Endothelial cell of umbilical vein (primary cell): ENCODE results near the gene MYT1. TPM values are rescaled to one million over a fixed set of nuclear protein-coding genes. Genes with fewer than 3 reads are reported as not detected.

Source experiments
- BruUV-seq: library from RNA; stranded (reverse); fragments of 400-500 nt; replicated peaks from 2 replicates; lab custom pipeline; 2021; lab: Mats Ljungman, UMichigan
- CTCF ChIA-PET: fragments of 300-600, 350-600 bp; sonication (Branson Sonifier 250); formaldehyde crosslinking; loops from one replicate; lab custom pipeline; 2021; ENCODE audit warnings: antibody characterized with exemption, inconsistent platforms; lab: Charles Lee
- POLR2A ChIA-PET: fragments of 300-600, 350-600 bp; sonication (Branson Sonifier 250); formaldehyde crosslinking; loops from one replicate; lab custom pipeline; 2021; ENCODE audit warnings: antibody characterized with exemption, inconsistent platforms; lab: Charles Lee
- DNase-seq: peaks from one replicate; pipeline ENCODE4 v3.0.0-alpha.2; 2011; ENCODE audit warnings: low read depth, low spot score
- FAIRE-seq: peaks from 2 replicates; lab custom pipeline; 2011; peaks lifted over from hg19 to GRCh38; lab: Jason Lieb, UNC
- H2AFZ ChIP-seq: 2 replicates; pipeline ENCODE4 v1.6.0; 2012; ENCODE audit warnings: low read depth, low read length, control low read depth, inconsistent platforms
- H3K27ac ChIP-seq: 2 replicates; pipeline ENCODE4 v1.5.1; 2011; ENCODE audit warnings: low read depth, mild to moderate bottlenecking, control low read depth, low read length, moderate library complexity; ENCODE audit not compliant: insufficient read depth
- H3K27me3 ChIP-seq, 2 experiments: 2 replicates each; pipeline versions ENCODE4 v1.6.0 to v1.6.1; 2011; ENCODE audit warnings: low read length in 2 of 2, mixed read lengths in 1 of 2; ENCODE audit not compliant: control insufficient read depth in 2 of 2, insufficient read depth in 2 of 2
- H3K36me3 ChIP-seq, 2 experiments: 2 replicates in 1 of 2; 3 replicates in 1 of 2; pipeline ENCODE4 v1.5.1; 2011; ENCODE audit warnings: low read length in 2 of 2, mild to moderate bottlenecking in 1 of 2, moderate library complexity in 1 of 2; ENCODE audit not compliant: control insufficient read depth in 2 of 2, insufficient read depth in 2 of 2; ENCODE audit errors: extremely low read depth in 1 of 2
- H3K4me1 ChIP-seq: 3 replicates; pipeline ENCODE4 v1.5.1; 2011; ENCODE audit warnings: mild to moderate bottlenecking, low read length; ENCODE audit not compliant: control insufficient read depth, insufficient read depth; ENCODE audit errors: extremely low read depth
- H3K4me2 ChIP-seq: 2 replicates; pipeline ENCODE4 v1.6.1; 2011; ENCODE audit warnings: low read length, control low read depth, mixed read lengths; ENCODE audit not compliant: insufficient read depth
- H3K4me3 ChIP-seq, 3 experiments: fragments of 200-600 bp in 1 of 3; sonication (generic), shearing (Covaris generic) in 1 of 3; replicated peaks in 1 of 3; 2 replicates each; pipeline ENCODE4 v1.5.1; 2011 to 2016; ENCODE audit warnings: control low read depth in 3 of 3, low read length in 3 of 3, mild to moderate bottlenecking in 2 of 3, inconsistent platforms in 1 of 3, low read depth in 1 of 3, moderate library complexity in 1 of 3; ENCODE audit not compliant: insufficient read depth in 1 of 3
- H3K79me2 ChIP-seq: 2 replicates; pipeline ENCODE4 v1.6.0; 2012; ENCODE audit warnings: low read length, inconsistent platforms; ENCODE audit not compliant: control insufficient read depth, insufficient read depth
- H3K9ac ChIP-seq: replicated peaks from 2 replicates; pipeline ENCODE3; 2011; ENCODE audit warnings: low read length, control low read depth; ENCODE audit not compliant: insufficient read depth; ENCODE audit errors: extremely low read depth
- H3K9me1 ChIP-seq: replicated peaks from 3 replicates; pipeline ENCODE4 v1.6.0; 2011; ENCODE audit warnings: mild to moderate bottlenecking, low read length; ENCODE audit not compliant: control insufficient read depth, insufficient read depth; ENCODE audit errors: extremely low read depth
- H3K9me3 ChIP-seq: replicated peaks from 2 replicates; pipeline ENCODE4 v1.5.1; 2012; ENCODE audit warnings: low read length, inconsistent platforms; ENCODE audit not compliant: control insufficient read depth, insufficient read depth
- H4K20me1 ChIP-seq: replicated peaks from 2 replicates; pipeline ENCODE3; 2011; ENCODE audit warnings: mild to moderate bottlenecking, low read length; ENCODE audit not compliant: control insufficient read depth, insufficient read depth; ENCODE audit errors: extremely low read depth
- CTCF ChIP-seq, 2 donors: IDR thresholded peaks; 1 replicate in 1 of 2; 2 replicates in 1 of 2; pipeline ENCODE4 v1.5.1; 2011; ENCODE audit warnings: low read length in 2 of 2, mild to moderate bottlenecking in 2 of 2, moderate library complexity in 2 of 2, control low read depth in 1 of 2, inconsistent platforms in 1 of 2, low read depth in 1 of 2; ENCODE audit not compliant: insufficient read depth in 1 of 2; ENCODE audit errors: extremely low read depth in 1 of 2
- EZH2 ChIP-seq: IDR thresholded peaks from 2 replicates; pipeline ENCODE4 v1.6.1; 2012; ENCODE audit warnings: borderline replicate concordance, low read depth, mild to moderate bottlenecking, moderate library complexity, low read length, inconsistent platforms; ENCODE audit not compliant: severe bottlenecking
- FOS ChIP-seq: IDR thresholded peaks from 2 replicates; pipeline ENCODE4 v1.6.1; 2011; ENCODE audit warnings: mild to moderate bottlenecking, low read length, moderate library complexity, borderline replicate concordance; ENCODE audit not compliant: insufficient read depth
- GATA2 ChIP-seq: IDR thresholded peaks from 2 replicates; pipeline ENCODE4 v1.7.0; 2011; ENCODE audit warnings: low read depth, mild to moderate bottlenecking, moderate library complexity, mixed read lengths, low read length; ENCODE audit not compliant: insufficient read length, insufficient read depth
- JUN ChIP-seq: IDR thresholded peaks from 2 replicates; pipeline ENCODE4 v1.6.1; 2011; ENCODE audit warnings: borderline replicate concordance, low read depth; ENCODE audit not compliant: insufficient read length, insufficient read depth
- MAX ChIP-seq: IDR thresholded peaks from 2 replicates; pipeline ENCODE4 v1.6.1; 2011; ENCODE audit not compliant: insufficient read depth, insufficient read length
- MYC ChIP-seq: IDR thresholded peaks from one replicate; pipeline ENCODE4 v1.6.1; 2011; ENCODE audit warnings: mild to moderate bottlenecking, low read depth, low read length
- POLR2A ChIP-seq: IDR thresholded peaks from 2 replicates; pipeline ENCODE4 v1.6.1; 2012; ENCODE audit warnings: low read depth, mild to moderate bottlenecking, control low read depth, low read length
- POLR2AphosphoS5 ChIP-seq: IDR thresholded peaks from 2 replicates; pipeline ENCODE4 v1.6.1; 2012; ENCODE audit warnings: low read depth, mild to moderate bottlenecking, control low read depth, low read length, moderate library complexity; ENCODE audit not compliant: insufficient read depth
- dilution Hi-C: fragments of 300-500 bp; cut with MboI; formaldehyde crosslinking; loops from one replicate; pipeline ENCODE4 v1.15.0; 2019; ENCODE audit warnings: low sequenced_read_pairs; ENCODE audit not compliant: extremely low pct_ligation_motif_present
- intact Hi-C: fragments of 100-400 bp; cut with micrococcal nuclease; formaldehyde crosslinking; loops from one replicate; pipeline ENCODE4 v1.10.0; 2022
- polyA plus RNA-seq, 4 experiments: library from polyadenylated mRNA; depleted of rRNA in 3 of 4; stranded (reverse) in 3 of 4; unstranded in 1 of 4; fragments of >200 nt; gene quantifications; 2 replicates each; pipeline versions ENCODE4 v1.2.1 to v1.2.3, GENCODE V29; 2011 to 2012; ENCODE audit warnings: missing spikeins in 1 of 4
- total RNA-seq: library from RNA; stranded (reverse); gene quantifications from 2 replicates; pipeline ENCODE4 v1.2.3, GENCODE V29; 2021

The MYT1 gene
- total and polyA plus RNA-seq, 2 donors (not counting 3 experiments of a cell fraction or from before 2014, with no cell fraction given): not detected

- H3K79me2 ChIP-seq: peaks cover 15% of the 10 kb centered on the region
- no peaks in the 10 kb centered on the region for H3K9me1 ChIP-seq
- FAIRE-seq (no peak), DNase-seq (no peak)
- H4K20me1 ChIP-seq: no peaks in the 10 kb centered on the region
- H3K27me3 ChIP-seq: no peaks in the 10 kb centered on the region
- no peak overlapping the region for H3K9ac ChIP-seq
- CTCF ChIA-PET: interaction anchor here (0.7 kb wide), 1 partner anchor 20 kb away, joined by 3 read pairs; no protein-coding TSS in a partner anchor
- POLR2A ChIA-PET: no interaction called here
- dilution Hi-C loops (no loop called here), intact Hi-C loops (no loop called here)
- H3K27ac ChIP-seq: no peak overlapping the region
- BruUV-seq: no TSS peak
- H2AFZ ChIP-seq: no peak overlapping the region
- peaks cover 18% of the 10 kb centered on the region for H3K4me1 ChIP-seq
- TF ChIP-seq MAX (no peak), POLR2AphosphoS5 (no peak), EZH2 (no peak), MYC (no peak), JUN (no peak)
- no peak overlapping the region for H3K4me3 ChIP-seq
- no peaks in the 10 kb centered on the region for H3K9me3 ChIP-seq
- no peak overlapping the region for H3K4me2 ChIP-seq
- H3K36me3 ChIP-seq: peaks cover 0 to 2% of the 10 kb centered on the region in 2 experiments
Measured at GRCh38 chr20:64258071-64258823, 94.0 kb downstream of the MYT1 start.

- ChIA-PET CTCF (no interaction called here), POLR2A (no interaction called here)
- H3K4me1 ChIP-seq: peaks cover 13% of the 10 kb centered on the region
- no peaks in the 10 kb centered on the region for H4K20me1 ChIP-seq
- H3K27ac ChIP-seq: no peak overlapping the region
- H3K4me2 ChIP-seq: no peak overlapping the region
- no peak overlapping the region for H3K4me3 ChIP-seq
- dilution Hi-C loops (no loop called here), intact Hi-C loops (no loop called here)
- H3K79me2 ChIP-seq: peaks cover 15% of the 10 kb centered on the region
- H3K9me1 ChIP-seq: no peaks in the 10 kb centered on the region
- DNase-seq (no peak), FAIRE-seq (no peak)
- no peaks in the 10 kb centered on the region for H3K27me3 ChIP-seq
- H3K9me3 ChIP-seq: no peaks in the 10 kb centered on the region
- no peak overlapping the region for H3K9ac ChIP-seq
- TF ChIP-seq EZH2 (no peak), GATA2 (no peak), POLR2A (no peak), MAX (no peak), FOS (no peak), MYC (no peak), CTCF (IDR thresholded peaks at IDR 0.05; ENCODE audit: extremely low read depth in 1 of 2, insufficient read depth in 1 of 2, low read depth in 1 of 2, low read length in 2 of 2) (no peak), POLR2AphosphoS5 (no peak), JUN (no peak)
- H2AFZ ChIP-seq: no peak overlapping the region
- peaks cover under 1 to 2% of the 10 kb centered on the region in 2 experiments for H3K36me3 ChIP-seq
- BruUV-seq: no TSS peak
Measured at GRCh38 chr20:64260239-64260638, 96.0 kb downstream of the MYT1 start.
